ENCODE measurements around the gene SLC2A1.

- no peak for TF ChIP-seq CTCF (IDR thresholded peaks at IDR 0.05)
- no peak for TF ChIP-seq POLR2A (IDR thresholded peaks at IDR 0.05)
Observed at GRCh38 chr1:42960122-42960390, 1.4 kb upstream of the SLC2A1 start.
